Epithelial cell of prostate (primary cell): ENCODE results near the gene TRA2B.

Experiments used
- DNase-seq: peaks from one replicate; pipeline ENCODE4 v3.0.0-alpha.2; 2011; ENCODE audit warnings: low read depth, low spot score
- H3K27ac ChIP-seq: fragments of 450-650 bp; 2 replicates; pipeline ENCODE4 v1.5.1; 2017; ENCODE audit warnings: mild to moderate bottlenecking

The TRA2B gene

DNA sequence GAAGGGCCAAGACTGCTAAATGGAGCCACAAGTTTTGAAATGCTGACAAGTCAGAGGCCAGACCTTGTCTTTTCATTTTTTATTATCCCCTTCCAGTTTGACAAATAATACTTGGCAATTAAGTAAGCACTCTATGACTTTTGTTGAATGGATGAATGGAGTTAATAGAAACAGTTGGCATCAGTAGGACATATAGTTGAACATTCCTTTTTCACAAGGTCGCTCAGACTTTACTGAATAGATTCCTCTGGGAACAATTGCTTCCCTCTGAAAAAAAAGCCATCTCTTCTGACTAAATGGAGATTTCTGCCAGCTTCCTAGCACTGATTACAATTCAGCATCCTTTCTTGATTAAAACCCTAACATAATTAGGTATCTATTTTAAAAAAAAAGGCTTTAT lies 53.2 kb downstream of the TRA2B start:
- no peak for DNase-seq

DNA sequence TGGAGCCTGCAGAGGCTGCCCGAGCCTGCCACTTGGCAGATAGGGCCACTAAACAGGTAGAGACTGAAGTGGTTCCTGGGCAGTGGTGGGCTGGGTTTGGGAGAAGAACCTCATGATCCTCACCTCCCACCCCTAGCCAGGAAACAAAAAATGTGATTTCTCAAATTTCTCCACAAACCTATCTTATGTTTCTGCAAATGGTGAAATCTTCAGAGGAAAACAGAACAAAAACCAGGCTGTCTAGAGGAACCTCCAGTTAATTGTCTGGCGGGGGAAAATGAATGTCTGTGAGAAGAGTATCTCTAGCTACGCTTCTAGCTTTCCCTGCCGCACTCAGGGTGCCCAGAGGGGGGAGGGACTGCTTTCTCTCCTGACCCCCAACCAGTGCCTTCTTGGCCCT lies 55.9 kb downstream of the TRA2B start:
- no peak for DNase-seq
- H3K27ac ChIP-seq, result no peak overlapping the region

More for the DNA sequence above, 53.2 kb downstream of the TRA2B start:
- no peak overlapping the region for H3K27ac ChIP-seq

DNA sequence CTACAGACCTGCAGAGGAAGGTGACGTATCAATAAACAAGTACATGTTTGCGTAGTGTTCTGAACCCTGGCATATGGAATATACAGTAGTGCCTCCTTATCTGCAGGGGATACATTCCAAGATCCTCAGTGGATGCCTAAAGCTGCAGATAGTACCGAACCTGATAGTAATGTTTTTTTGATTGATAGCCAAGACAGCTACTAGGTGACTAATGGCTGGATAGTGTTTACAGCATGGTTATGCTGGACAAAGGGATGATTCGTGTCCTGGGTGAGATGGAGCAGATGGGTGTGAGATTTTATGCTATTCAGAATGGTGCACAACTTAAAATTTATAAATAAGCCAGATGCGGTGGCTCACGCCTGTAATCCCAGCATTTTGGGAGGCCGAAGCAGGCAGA lies 57.2 kb downstream of the TRA2B start:
- no peak for DNase-seq
- H3K27ac ChIP-seq, result no peak overlapping the region

DNA sequence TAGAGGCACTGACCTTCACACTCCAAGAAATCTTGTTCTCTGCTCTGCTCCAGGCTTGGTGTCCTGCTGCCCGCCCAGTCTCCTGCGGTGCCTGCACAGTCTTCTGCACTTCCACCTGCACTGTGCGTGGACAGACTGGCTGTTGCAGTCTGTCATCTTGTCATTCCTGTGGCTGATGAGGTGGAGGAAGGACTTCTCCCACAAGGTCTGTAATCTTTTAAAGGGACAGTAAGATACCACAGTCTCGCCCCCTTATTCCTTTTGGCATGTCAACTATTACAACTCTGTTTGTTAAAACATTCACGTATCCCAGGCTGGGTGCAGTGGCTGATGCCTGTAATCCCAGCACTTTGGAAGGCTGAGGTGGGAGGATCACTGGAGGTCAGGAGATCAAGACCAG lies 58.9 kb downstream of the TRA2B start:
- no peak for DNase-seq
- no peak overlapping the region for H3K27ac ChIP-seq

DNA sequence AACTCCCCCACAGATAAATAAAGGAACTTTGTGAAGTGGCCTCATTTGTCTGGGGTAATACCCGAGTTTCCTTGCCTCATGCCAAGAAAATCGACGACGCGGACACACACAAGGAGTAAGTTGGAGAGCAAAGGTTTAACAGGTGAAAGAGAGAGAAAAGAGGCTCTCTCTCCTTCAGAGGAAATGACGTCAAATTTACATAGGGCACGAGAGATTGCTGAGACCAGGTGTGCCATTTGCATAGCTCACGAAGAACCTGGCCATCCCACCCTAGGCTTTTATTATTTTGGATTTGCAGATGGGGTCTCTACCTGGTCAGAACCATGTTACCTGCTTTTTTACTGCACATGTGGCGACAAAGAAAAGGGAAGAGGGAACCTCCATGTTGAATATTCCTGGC lies 63.7 kb downstream of the TRA2B start:
- no peak overlapping the region for H3K27ac ChIP-seq
- no peak for DNase-seq

DNA sequence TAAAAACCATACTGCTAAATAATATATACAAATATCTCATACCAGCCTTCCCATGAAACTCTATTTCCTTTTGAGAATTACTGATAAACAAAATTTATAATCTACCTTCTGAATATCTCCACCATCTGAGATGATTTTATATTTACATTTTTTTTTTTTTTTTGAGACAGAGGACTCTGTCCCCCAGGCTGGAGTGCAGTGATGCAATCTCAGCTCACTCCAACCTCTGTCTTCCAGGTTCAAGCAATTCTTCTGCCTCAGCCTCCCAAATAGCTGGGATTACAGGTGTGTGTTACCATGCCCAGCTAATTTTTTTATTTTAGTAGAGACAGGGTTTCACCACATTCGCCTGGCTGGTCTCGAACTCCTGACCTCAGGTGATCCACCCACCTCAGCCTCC lies 70.2 kb downstream of the TRA2B start:
- DNase-seq, result no peak
- no peak overlapping the region for H3K27ac ChIP-seq

DNA sequence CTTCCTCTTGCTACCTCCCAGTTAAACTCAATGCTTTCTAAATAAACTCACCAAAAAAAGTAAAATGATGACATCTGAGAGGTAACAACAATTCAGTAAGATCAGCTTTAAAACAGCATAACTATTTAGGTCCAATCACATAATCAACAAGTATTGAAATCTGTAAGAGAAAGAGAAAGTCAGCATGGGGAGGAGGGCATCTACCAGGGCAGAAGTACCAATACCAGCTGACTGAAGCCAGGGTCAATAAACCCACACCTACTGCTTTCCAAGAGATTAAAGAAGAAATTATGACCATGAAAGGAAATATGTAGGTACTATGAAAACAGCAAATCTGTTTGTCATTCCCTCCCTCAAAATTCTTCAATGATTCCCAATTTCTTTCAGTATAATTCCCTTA lies 70.8 kb downstream of the TRA2B start:
- H3K27ac ChIP-seq, result no peak overlapping the region
- DNase-seq, result no peak

DNA sequence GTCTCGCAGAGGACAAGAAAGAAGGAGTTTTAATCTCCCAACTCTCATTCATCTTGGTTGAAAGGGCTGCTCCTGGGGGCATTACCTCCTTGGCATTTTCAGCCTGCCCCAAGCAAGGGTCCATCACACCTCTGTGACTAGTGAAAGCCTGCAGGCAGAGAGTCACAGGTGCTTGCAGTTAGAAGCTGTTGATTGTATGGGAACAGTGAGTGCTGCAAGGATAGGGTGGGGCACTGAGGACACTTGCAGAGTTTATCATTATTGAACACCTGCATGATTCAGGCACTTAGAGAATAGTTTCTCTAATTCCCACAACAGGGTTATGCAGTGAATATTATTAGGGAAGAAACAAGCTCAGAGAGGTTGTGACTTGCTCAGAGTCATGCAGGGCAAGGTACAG lies 71.3 kb downstream of the TRA2B start:
- no peak overlapping the region for H3K27ac ChIP-seq
- DNase-seq, result no peak
